HPDE6-E6E7 (cell line): ENCODE results near the gene TSSK3.

Experiments
- DNase-seq: peaks from one replicate; pipeline ENCODE4 v3.0.0; 2011; ENCODE audit warnings: missing footprints; ENCODE audit errors: extremely low spot score

Gene TSSK3

DNA sequence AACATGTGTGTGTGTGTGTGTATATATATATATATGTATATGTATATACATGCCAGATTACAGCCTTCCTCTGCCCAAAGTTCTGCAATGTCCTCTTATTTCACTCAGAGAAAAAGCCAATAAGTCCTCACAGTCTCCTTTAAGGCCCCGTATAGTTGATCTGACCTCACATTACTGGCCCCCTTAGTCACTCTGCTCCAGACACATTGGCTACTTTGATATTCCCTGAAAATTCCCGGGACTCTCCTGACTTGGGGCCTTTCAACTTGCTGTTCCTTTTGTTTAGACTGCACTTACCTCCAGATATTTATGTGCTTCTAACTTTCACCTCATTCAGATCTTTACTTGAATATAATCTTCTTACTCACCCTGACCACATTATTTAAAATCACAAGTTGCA is 36.1 kb downstream of the TSSK3 start:
- no peak for DNase-seq

DNA sequence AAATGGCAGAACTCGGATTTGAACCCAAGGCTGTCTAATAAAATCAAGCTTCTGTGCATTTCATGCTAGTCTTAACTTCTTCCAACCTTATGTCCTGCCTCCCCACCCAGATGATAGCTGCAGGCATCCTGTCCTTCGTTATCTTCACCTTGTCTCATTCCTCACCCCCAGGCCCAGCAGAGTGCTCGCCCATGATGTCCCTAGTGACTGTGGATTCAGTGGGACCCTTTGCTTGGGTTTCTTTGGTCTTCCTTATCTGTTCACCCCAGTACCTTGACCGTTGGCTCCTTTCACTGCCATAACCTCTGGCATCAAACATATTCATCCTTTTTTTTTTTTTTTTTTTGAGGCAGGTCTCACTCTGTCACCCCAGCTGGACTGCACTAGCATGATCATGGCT is 37.5 kb downstream of the TSSK3 start:
- DNase-seq = no peak

- DNase-seq = peak; percentile 83
These were observed 38.7 kb downstream of the TSSK3 start for GRCh38 chr1:32400876-32401631.

DNA sequence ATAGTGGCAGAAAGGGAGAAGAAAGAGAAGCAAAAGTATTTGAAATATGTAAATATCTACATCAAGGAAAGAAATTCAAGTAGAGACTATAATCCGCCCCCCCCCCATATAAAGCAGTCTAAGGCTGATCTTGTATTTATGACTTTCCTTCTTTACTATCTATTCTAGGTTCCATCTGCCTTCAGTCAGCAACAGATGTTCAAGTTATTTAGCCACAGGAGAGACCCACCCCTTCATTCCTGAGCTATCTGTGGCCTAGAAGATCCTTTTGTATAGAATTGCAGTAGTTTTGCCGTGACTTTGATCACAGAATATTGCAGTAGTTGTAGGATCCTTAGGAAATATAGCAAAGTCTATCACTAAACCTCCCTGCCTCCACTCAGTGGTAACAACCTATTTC is 42.6 kb downstream of the TSSK3 start:
- no peak for DNase-seq

DNA sequence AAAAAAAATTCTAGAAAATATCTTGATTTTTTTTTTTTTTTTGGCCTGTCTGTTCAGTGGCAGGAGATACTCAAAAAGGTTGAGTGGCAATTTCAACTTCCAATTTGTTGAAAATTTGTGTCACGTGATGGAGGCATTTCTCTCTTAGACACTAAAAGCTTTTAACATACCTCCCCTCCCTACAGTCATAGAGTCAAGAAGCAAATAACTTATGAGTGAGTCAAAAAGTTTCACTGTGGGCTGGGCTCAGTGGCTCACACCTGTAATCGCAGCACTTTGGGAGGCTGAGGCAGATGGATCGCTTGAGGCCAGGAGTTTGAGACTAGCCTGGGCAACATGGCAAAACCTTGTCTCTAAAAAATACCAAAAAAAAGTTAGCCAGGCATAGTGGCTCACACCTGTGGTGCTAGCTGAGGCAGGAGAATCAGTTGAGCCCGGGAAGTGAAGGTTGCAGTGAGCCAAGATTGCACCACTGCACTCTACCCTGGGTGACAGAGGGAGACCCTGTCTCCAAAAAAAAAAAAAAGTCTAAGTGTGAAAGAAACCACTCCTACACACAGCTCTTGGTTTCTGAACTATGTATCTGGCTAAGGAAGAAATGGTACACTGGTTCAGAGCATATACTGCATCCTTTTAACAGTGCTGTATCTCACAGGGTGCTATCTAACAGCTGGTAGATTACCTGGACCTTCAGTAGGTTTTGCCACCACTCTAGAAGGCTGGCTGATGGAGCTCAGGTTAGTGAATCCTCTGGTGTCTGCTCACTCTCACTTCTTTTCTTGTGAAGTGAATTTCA is 43.5 kb downstream of the TSSK3 start:
- no peak for DNase-seq

GRCh38 chr1:32406629-32407111 is 44.3 kb downstream of the TSSK3 start:
- no peak for DNase-seq

GRCh38 chr1:32411261-32411660 is 48.9 kb downstream of the TSSK3 start:
- DNase-seq = no peak

DNA sequence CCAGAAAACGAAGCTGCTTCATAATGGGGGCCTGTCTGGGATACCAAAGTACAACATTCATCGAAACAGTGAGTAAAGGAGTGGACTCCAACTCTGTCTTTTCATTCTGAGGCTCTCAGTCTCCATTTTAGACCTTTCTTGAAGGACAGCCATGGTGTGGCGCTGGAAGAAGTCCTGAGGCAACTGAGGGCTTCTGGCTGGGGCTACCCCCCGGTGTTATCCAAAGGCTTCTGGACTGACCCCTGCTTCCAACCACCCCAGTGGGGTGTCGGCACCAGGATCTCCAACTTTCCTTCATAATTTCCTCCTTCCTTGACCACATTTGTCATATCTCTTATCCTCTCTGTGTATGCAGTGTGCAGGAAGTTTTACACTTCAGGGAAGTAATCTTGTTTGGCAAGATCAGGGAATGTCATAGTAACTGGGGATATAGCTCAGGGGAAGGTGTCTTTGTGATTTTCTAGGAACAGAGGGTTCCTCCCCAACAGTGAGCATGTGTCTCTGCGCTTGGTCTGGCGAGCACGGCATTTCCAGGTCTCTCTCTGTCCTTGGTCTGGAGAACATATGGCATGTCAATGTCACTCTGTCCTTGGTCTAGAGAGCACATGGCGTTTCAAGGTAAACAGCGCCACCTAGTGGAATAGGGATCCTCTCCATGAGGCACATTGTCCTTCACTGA is 51.3 kb downstream of the TSSK3 start:
- DNase-seq = no peak
